Camera-type eye (tissue), 1 donor: ENCODE results near the gene UBXN4. TPM values are rescaled to one million over a fixed set of nuclear protein-coding genes. Genes with fewer than 3 reads are reported as not detected.

Experiments used
- total RNA-seq: library from RNA; depleted of rRNA; stranded (reverse); fragments of >200 nt; gene quantifications from one replicate; pipeline ENCODE4 v1.2.3, GENCODE V29; 2014

UBXN4 gene
- total RNA-seq: 192 TPM

GRCh38 chr2:135741395-135742324, at the start of gene UBXN4:
Gene UBXN4, plus strand, starts transcription at chr2:135741855. Its CDS starts 75 bp downstream, at chr2:135741930.

Other genes starting within 250 kb of the UBXN4 start
- 23.3 TPM for gene ZRANB3, start 210.6 kb upstream of the UBXN4 start, total RNA-seq
- 51.5 TPM for gene R3HDM1, start 210.4 kb upstream of the UBXN4 start, total RNA-seq
- not detected for gene LCT, start 95.3 kb downstream of the UBXN4 start, total RNA-seq
- gene MCM6, start 134.6 kb downstream of the UBXN4 start, total RNA-seq: 28.8 TPM
- 119 TPM for gene DARS1, start 243.8 kb downstream of the UBXN4 start, total RNA-seq